ENCODE data around the gene SCN10A. TPM values are rescaled to one million over a fixed set of nuclear protein-coding genes. Genes with fewer than 3 reads are reported as not detected.

Gene SCN10A
- polyA plus RNA-seq, 1 of the 3 experiments (the other 2 are of a cell fraction): not detected

- TF ChIP-seq NRF1 (IDR thresholded peaks at IDR 0.05; ENCODE audit: low read depth, low read length) (no peak), GATA2 (CRISPR knock-in tag; IDR thresholded peaks at IDR 0.05) (no peak), MXI1 (IDR thresholded peaks at IDR 0.05; ENCODE audit: low read depth, low read length) (no peak), ELF1 (IDR thresholded peaks at IDR 0.05) (no peak), SMC3 (IDR thresholded peaks at IDR 0.05; ENCODE audit: low read depth, low read length) (no peak), FOSL2 (IDR thresholded peaks at IDR 0.05; ENCODE audit: borderline replicate concordance, low read depth) (no peak)
These were observed 131.5 kb downstream of the SCN10A start (continued) for GRCh38 chr3:38684546-38684945.

GRCh38 chr3:38669668-38670067 lies 146.3 kb downstream of the SCN10A start:
- ChIA-PET POLR2A (no interaction called here), CTCF (interaction anchor here (0.7 to 5.4 kb wide), 8 partner anchors 14 to 340 kb away, joined by 3 to 26 read pairs (median 7); partner anchors contain the start of genes EXOG and XYLB)
- Histone ChIP-seq H3F3A (replicated peaks; ENCODE audit: insufficient read depth) (no peaks in the 10 kb centered on the region), H3K27me3 (ENCODE audit: insufficient read depth) (no peaks in the 10 kb centered on the region; the same call in 1 of the 2 replicates), H3K79me2 (ENCODE audit: insufficient read depth) (no peaks in the 10 kb centered on the region), H3K27ac (ENCODE audit: low read depth in 2 of 2, low read length in 1 of 2) (no peak overlapping the region), H3K9ac (no peak overlapping the region), H3K4me3 (ENCODE audit: low read depth in 2 of 2, low read length in 1 of 2) (no peak overlapping the region), H3K9me3 (no peaks in the 10 kb centered on the region), H3K4me1 (ENCODE audit: control insufficient read depth in 1 of 2, insufficient read depth in 2 of 2, low read depth in 1 of 2, low read length in 1 of 2) (no peaks in the 10 kb centered on the region), H2AFZ (ENCODE audit: low read depth) (no peak overlapping the region), H3K9me2 (no peaks in the 10 kb centered on the region), H3K4me2 (no peak overlapping the region), H4K20me1 (ENCODE audit: insufficient read depth) (no peaks in the 10 kb centered on the region), H3K36me3 (replicated peaks in 1 of 2; ENCODE audit: control insufficient read depth in 1 of 2, insufficient read depth in 2 of 2, low read length in 1 of 2) (no peaks in the 10 kb centered on the region)
- no peak for DNase-seq
- 34% methylated on average over 4 of the region's 4 CpGs for WGBS (ENCODE audit: low lambda C conversion rate)
- TF ChIP-seq CHD2 (IDR thresholded peaks at IDR 0.05; ENCODE audit: low read length, partially characterized antibody) (no peak), SMC3 (IDR thresholded peaks at IDR 0.05; ENCODE audit: low read depth, low read length) (no peak), NFIC (IDR thresholded peaks at IDR 0.05; ENCODE audit: borderline replicate concordance) (no peak), YY1 (IDR thresholded peaks at IDR 0.05; ENCODE audit: low read depth) (no peak), RAD21 (IDR thresholded peaks at IDR 0.05; ENCODE audit: low read length) (no peak), PBX3 (IDR thresholded peaks at IDR 0.05) (no peak), REST (IDR thresholded peaks at IDR 0.05; ENCODE audit: low read depth, low read length) (no peak), USF1 (IDR thresholded peaks at IDR 0.05; ENCODE audit: borderline replicate concordance, low read depth) (no peak), ZBTB33 (IDR thresholded peaks at IDR 0.05; ENCODE audit: borderline replicate concordance, low read depth) (no peak), IRF3 (IDR thresholded peaks at IDR 0.05; ENCODE audit: low read depth, low read length) (no peak), FOSL2 (IDR thresholded peaks at IDR 0.05; ENCODE audit: borderline replicate concordance, low read depth) (no peak), MAX (IDR thresholded peaks at IDR 0.05; ENCODE audit: low read depth) (no peak)

All from SK-N-SH (cell line).